Measurements from ENCODE around the gene NPTX1.

- TF ChIP-seq CTCF (IDR thresholded peaks at IDR 0.05; ENCODE audit: borderline replicate concordance, extremely low read depth, low read length, poor library complexity, severe bottlenecking) (no peak), EZH2 (IDR thresholded peaks at IDR 0.05; ENCODE audit: borderline replicate concordance, low read depth, low read length, severe bottlenecking) (no peak)
Observed at GRCh38 chr17:80519091-80519781, 42.8 kb upstream of the NPTX1 start.
